GM19099 (cell line): ENCODE results near the gene SEMA6A.
A peak's percentile ranks its signal among the peaks of the same experiment; 100 is the strongest.

Experiments
- POLR2A ChIP-seq: IDR thresholded peaks from 3 replicates; pipeline ENCODE4 v1.6.1; 2011; ENCODE audit warnings: low read depth; ENCODE audit not compliant: insufficient read length; ENCODE audit errors: extremely low read depth

Gene SEMA6A, protein sequence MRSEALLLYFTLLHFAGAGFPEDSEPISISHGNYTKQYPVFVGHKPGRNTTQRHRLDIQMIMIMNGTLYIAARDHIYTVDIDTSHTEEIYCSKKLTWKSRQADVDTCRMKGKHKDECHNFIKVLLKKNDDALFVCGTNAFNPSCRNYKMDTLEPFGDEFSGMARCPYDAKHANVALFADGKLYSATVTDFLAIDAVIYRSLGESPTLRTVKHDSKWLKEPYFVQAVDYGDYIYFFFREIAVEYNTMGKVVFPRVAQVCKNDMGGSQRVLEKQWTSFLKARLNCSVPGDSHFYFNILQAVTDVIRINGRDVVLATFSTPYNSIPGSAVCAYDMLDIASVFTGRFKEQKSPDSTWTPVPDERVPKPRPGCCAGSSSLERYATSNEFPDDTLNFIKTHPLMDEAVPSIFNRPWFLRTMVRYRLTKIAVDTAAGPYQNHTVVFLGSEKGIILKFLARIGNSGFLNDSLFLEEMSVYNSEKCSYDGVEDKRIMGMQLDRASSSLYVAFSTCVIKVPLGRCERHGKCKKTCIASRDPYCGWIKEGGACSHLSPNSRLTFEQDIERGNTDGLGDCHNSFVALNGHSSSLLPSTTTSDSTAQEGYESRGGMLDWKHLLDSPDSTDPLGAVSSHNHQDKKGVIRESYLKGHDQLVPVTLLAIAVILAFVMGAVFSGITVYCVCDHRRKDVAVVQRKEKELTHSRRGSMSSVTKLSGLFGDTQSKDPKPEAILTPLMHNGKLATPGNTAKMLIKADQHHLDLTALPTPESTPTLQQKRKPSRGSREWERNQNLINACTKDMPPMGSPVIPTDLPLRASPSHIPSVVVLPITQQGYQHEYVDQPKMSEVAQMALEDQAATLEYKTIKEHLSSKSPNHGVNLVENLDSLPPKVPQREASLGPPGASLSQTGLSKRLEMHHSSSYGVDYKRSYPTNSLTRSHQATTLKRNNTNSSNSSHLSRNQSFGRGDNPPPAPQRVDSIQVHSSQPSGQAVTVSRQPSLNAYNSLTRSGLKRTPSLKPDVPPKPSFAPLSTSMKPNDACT

GRCh38 chr5:116574367-116575325 is at the start of gene SEMA6A:
Gene SEMA6A, minus strand, starts transcription at chr5:116574823. Its CDS starts 69,879 bp downstream, at chr5:116504944.
- TF ChIP-seq POLR2A: peak; percentile 66

DNA sequence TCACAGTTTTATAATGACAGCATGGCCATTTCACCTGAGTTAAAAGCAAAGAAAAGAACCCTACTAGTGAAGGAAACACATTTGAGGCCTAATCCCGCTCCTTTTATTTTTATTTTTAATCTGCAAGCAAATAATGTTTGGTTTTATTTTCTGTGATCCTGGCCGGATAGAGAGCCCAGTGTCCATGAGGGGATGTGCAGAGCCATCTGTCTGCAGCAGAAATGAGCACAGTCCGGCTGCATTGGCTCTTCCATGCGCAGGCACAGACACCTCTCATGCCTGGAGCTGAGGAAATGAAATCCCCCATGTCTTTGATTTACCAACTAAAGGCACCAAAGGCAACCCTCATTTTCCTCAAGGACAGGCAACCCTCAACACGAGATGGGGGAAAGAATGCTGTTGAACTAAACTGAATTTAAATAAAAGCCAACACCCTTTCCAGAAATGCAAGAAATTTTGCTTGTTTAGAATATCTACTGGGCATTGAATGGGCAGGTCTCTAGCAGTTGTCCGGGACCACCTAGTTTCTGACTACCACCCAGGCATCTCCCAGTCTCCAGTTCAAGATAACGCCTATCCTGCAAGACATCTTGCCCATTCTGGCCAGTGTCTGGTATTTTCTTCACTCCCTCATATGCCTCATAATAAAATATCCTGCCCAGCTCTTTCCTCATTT is 47.9 kb upstream of the SEMA6A start:
- no peak for TF ChIP-seq POLR2A

DNA sequence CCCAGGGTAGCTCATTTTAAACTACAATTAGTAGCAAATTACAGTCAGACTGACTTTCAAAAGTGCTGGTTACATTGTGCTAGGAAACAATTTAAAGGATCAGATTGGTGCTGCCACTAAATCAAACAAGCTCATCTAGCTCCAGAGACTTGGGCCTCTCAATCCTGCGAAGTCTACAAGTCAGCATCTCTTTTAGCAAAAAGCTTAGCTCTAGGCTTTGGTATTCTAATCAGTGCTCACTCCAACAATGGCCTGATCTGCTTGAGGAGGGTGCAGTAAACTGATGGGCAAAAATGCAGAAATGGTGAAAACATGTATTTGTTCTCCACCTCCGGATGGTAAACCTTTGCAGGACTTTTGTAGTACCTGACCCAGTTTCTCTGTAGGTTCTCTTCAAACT is 47.0 kb upstream of the SEMA6A start:
- TF ChIP-seq POLR2A: no peak

DNA sequence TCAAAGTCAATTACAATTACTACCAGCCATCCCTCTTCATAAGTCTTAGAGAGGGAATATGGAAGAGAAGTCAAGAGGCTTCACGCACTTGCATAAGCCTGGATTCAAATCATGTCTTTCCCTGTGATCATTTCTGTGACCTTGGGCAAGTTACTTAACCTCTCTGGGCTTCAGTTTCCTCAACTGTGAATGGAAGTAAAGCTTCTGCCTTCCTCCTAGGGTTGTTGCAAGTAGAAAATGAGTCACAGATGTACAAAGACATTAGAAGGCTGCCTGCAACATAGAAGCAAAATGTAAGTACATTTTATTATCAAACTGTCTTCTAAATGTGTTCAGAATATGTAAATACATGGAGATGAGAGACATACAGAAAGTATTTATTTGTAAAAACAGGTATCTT is 42.3 kb upstream of the SEMA6A start:
- TF ChIP-seq POLR2A: no peak

GRCh38 chr5:116614603-116614920 is 39.9 kb upstream of the SEMA6A start:
- no peak for TF ChIP-seq POLR2A

DNA sequence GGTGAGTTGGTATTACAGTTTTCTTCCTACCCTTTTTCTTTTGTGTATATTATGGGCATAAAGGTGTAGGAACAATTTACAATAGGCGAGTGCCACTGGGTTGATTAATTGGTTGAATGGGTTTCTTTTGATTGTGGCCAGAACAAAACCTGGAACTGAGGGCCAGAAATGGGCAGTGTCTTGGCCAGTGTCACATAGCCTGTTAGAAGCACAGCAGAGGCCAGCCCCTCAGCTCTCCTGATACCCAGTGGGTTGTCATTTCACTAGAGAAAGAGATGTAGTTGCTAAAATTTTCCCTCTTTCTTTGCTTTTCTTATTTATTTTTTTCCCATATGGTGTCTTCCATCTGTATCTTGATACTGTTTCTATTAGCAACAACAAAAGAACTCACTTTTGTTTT is 38.8 kb upstream of the SEMA6A start:
- TF ChIP-seq POLR2A: no peak

DNA sequence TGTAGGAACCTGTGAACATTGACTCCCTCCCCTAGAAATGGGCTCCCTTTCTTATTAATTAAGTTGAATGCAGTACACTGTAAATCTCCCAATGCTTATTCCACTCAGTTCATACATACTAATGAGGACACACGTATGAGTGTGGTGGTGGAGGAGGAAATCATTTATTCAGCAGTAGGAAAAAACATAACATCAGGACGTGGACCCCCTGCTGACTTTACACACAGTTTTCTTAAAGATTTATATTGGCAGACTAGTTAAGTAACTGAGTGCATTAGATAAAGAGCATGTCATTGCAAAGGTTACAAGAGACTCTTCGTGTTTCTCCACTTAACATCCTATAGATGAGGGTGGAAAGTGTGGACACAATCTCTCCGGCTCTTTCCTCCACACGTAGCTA is 37.8 kb upstream of the SEMA6A start:
- TF ChIP-seq POLR2A: no peak

GRCh38 chr5:116605310-116606070 is 30.9 kb upstream of the SEMA6A start:
- no peak for TF ChIP-seq POLR2A

DNA sequence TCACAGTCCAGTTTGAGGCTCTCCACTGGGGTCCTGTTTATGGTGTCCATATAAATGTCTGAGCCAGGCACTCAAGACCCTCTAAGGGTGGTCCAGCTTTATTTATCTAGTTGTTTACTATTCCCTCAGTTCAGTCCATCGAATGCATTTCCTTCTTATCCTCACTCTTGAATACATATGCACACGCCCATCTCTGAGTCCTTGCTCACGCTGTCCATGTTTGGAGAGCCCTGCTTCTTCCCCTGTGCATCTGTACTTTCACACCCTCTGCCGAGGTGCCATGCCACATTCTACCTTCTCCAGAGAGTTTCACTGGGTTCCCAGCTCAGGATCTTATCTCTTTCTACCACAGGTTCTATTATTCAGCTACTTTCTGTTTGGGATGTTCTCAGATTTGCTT is 30.2 kb upstream of the SEMA6A start:
- no peak for TF ChIP-seq POLR2A

DNA sequence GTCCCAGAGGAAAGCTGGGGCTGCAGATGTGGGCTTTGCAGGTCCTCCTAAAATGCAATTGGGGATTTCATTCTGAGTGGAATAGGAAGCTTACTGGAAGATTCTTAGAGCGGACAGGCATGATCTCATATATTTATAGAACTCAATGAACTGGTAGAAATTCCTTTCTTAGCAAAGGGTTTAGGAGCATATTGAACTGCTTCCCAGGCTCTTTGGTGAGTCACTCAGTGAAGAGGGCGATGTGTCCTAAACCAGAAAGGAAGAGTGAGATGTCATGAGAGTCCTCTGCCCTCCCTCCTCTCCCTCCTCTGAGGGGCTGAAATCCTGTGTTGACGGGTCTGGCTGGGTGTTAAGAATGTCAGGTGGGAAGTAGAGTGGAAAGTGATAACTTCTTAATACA is 26.3 kb upstream of the SEMA6A start:
- no peak for TF ChIP-seq POLR2A

- no peak for TF ChIP-seq POLR2A
Observed at GRCh38 chr5:116598911-116599310, 24.3 kb upstream of the SEMA6A start.

DNA sequence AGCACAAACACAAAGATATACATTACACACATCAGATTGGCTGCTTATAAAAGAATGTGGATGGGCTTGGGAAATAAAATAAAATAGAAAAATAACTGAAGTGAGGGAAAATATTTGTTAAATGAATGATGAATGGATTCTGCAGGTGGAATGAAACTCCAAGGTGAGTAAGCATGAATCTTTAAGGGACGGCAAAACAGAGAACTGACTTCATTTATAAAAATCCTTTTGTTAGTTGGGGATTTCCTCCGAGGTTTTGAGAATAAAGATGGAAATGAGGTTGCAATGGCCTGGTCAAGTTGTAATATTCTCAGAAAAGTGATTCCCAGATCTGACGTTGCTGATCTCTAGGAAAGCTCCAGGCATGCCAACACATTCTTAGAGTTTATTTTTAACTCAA is 20.9 kb upstream of the SEMA6A start:
- no peak for TF ChIP-seq POLR2A

DNA sequence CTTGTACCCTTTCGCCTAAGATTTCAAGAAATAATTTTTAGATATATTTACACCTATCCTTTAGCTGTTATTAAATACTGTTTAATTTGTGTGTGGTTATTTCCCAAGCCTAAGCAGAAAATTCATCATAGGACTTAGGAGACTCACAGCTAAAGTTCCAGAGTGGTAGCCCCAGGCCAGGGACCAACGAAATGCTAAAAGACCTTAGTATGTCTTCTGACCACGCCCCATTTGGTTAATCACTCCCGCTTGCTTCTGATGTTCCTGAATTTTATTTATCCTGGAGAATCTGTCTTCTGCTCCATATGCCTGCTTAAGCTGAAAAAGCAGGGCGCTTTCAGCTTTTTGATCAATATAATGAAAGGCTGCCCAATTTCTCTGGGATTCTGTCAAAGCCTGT is 18.7 kb upstream of the SEMA6A start:
- TF ChIP-seq POLR2A: no peak
